Liver (tissue), 3 donors: ENCODE results near the gene RPL36AL.

Experiments
- EGR1 ChIP-seq, 2 donors: IDR thresholded peaks; 2 replicates each; pipeline ENCODE4 v1.6.1; 2016 to 2018; ENCODE audit warnings: antibody characterized with exemption in 2 of 2, low read depth in 2 of 2
- HNF4A ChIP-seq, 2 donors: conservative IDR thresholded peaks; 2 replicates each; pipeline ENCODE4 v1.6.1; 2016; ENCODE audit warnings: antibody characterized with exemption in 2 of 2, mild to moderate bottlenecking in 2 of 2
- HNF4G ChIP-seq: IDR thresholded peaks from 2 replicates; pipeline ENCODE4 v1.6.1; 2016; ENCODE audit warnings: antibody characterized with exemption
- RAD21 ChIP-seq, 2 donors: IDR thresholded peaks; 2 replicates each; pipeline ENCODE4 v1.6.1; 2016; ENCODE audit warnings: antibody characterized with exemption in 2 of 2, mild to moderate bottlenecking in 2 of 2
- SP1 ChIP-seq: IDR thresholded peaks from 2 replicates; pipeline ENCODE4 v1.6.1; 2018; ENCODE audit warnings: antibody characterized with exemption, mild to moderate bottlenecking
- YY1 ChIP-seq: IDR thresholded peaks from 2 replicates; pipeline ENCODE4 v1.6.1; 2016; ENCODE audit warnings: antibody characterized with exemption, mild to moderate bottlenecking
- ZBTB33 ChIP-seq: IDR thresholded peaks from 2 replicates; pipeline ENCODE4 v1.6.1; 2016; ENCODE audit warnings: antibody characterized with exemption
- TF ChIP-seq, protein P1 (sequence below): fragments of 150-350 bp; IDR thresholded peaks from 2 replicates; pipeline ENCODE4 v1.5.1; 2017; ENCODE audit warnings: improper control_type of control experiment, low read depth, low read length; ENCODE audit not compliant: missing input control
- TF ChIP-seq, protein P2 (sequence below): IDR thresholded peaks from 2 replicates; pipeline ENCODE4 v1.6.1; 2016; ENCODE audit warnings: antibody characterized with exemption, mild to moderate bottlenecking
- TF ChIP-seq, protein P3 (sequence below): IDR thresholded peaks from 2 replicates; pipeline ENCODE4 v1.6.1; 2016; ENCODE audit warnings: antibody characterized with exemption
- TF ChIP-seq, protein P4 (sequence below): IDR thresholded peaks from 2 replicates; pipeline ENCODE4 v1.6.1; 2016; ENCODE audit warnings: antibody characterized with exemption
- donor health status: healthy.
- donor health status: healthy.

DNA sequence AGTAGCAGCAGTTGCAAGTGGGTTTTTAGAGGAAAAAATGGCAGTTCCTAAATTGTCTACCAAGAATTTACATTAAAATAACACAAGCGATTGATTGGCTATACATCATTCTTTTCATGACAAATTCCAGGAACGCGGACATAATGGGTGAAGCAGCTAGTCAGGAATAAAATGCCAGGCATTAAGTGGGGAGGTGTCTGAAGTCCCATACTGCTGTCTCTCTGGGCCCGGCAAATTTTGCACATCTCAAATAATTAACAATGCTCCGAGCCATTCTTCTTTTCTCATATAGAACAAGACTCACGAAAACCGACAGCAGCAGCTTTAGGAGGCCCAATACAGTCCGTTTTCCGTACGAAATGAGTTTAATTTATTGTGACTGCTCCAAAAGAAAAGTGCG is 696 bp downstream of the RPL36AL start:
- TF ChIP-seq, protein P1, sequence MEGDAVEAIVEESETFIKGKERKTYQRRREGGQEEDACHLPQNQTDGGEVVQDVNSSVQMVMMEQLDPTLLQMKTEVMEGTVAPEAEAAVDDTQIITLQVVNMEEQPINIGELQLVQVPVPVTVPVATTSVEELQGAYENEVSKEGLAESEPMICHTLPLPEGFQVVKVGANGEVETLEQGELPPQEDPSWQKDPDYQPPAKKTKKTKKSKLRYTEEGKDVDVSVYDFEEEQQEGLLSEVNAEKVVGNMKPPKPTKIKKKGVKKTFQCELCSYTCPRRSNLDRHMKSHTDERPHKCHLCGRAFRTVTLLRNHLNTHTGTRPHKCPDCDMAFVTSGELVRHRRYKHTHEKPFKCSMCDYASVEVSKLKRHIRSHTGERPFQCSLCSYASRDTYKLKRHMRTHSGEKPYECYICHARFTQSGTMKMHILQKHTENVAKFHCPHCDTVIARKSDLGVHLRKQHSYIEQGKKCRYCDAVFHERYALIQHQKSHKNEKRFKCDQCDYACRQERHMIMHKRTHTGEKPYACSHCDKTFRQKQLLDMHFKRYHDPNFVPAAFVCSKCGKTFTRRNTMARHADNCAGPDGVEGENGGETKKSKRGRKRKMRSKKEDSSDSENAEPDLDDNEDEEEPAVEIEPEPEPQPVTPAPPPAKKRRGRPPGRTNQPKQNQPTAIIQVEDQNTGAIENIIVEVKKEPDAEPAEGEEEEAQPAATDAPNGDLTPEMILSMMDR, result no peak
- TF ChIP-seq, protein P2, sequence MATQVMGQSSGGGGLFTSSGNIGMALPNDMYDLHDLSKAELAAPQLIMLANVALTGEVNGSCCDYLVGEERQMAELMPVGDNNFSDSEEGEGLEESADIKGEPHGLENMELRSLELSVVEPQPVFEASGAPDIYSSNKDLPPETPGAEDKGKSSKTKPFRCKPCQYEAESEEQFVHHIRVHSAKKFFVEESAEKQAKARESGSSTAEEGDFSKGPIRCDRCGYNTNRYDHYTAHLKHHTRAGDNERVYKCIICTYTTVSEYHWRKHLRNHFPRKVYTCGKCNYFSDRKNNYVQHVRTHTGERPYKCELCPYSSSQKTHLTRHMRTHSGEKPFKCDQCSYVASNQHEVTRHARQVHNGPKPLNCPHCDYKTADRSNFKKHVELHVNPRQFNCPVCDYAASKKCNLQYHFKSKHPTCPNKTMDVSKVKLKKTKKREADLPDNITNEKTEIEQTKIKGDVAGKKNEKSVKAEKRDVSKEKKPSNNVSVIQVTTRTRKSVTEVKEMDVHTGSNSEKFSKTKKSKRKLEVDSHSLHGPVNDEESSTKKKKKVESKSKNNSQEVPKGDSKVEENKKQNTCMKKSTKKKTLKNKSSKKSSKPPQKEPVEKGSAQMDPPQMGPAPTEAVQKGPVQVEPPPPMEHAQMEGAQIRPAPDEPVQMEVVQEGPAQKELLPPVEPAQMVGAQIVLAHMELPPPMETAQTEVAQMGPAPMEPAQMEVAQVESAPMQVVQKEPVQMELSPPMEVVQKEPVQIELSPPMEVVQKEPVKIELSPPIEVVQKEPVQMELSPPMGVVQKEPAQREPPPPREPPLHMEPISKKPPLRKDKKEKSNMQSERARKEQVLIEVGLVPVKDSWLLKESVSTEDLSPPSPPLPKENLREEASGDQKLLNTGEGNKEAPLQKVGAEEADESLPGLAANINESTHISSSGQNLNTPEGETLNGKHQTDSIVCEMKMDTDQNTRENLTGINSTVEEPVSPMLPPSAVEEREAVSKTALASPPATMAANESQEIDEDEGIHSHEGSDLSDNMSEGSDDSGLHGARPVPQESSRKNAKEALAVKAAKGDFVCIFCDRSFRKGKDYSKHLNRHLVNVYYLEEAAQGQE, result no peak
- no peak for TF ChIP-seq ZBTB33
- TF ChIP-seq, protein P3, sequence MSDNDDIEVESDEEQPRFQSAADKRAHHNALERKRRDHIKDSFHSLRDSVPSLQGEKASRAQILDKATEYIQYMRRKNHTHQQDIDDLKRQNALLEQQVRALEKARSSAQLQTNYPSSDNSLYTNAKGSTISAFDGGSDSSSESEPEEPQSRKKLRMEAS, result no peak
- no peak for TF ChIP-seq YY1
- TF ChIP-seq RAD21 (IDR thresholded peaks at IDR 0.05), result no peak
- TF ChIP-seq HNF4A (conservative IDR thresholded peaks at IDR 0.05), result no peak
- TF ChIP-seq HNF4G, result no peak
- no peak for TF ChIP-seq SP1
- TF ChIP-seq, protein P4, sequence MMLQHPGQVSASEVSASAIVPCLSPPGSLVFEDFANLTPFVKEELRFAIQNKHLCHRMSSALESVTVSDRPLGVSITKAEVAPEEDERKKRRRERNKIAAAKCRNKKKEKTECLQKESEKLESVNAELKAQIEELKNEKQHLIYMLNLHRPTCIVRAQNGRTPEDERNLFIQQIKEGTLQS, result no peak
- no peak for TF ChIP-seq EGR1 (IDR thresholded peaks at IDR 0.05; ENCODE audit: low read depth in 2 of 2)
